Raji (cell line): Measurements from ENCODE around the gene SIK2.

Experiments
- POLR2A ChIP-seq: IDR thresholded peaks from 2 replicates; pipeline ENCODE4 v1.6.1; 2011; ENCODE audit warnings: low read depth, low read length, control low read depth; ENCODE audit not compliant: insufficient read depth

SIK2 gene

GRCh38 chr11:111631666-111632039, 29.4 kb downstream of the SIK2 start:
- TF ChIP-seq POLR2A: no peak

GRCh38 chr11:111632516-111633220, 30.4 kb downstream of the SIK2 start:
- no peak for TF ChIP-seq POLR2A

DNA sequence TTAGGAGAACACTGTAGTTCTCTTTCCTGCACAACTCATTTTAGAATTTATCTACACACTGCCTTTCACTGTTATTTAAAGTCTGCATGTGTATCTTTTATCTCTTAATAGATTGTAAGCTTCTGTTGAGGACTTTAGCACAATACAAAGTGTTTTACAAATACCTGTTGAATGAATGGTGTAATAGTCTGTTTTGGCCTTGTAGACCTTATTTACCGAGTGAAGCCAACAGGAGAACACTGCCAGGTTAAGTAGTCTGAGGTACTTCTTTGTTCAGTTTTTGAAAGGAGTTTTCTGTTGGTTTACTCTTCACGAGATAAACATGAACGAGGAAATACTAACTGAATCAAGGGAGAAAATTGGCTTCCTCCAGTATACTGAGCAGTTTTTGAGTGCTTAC, 31.0 kb downstream of the SIK2 start:
- no peak for TF ChIP-seq POLR2A

DNA sequence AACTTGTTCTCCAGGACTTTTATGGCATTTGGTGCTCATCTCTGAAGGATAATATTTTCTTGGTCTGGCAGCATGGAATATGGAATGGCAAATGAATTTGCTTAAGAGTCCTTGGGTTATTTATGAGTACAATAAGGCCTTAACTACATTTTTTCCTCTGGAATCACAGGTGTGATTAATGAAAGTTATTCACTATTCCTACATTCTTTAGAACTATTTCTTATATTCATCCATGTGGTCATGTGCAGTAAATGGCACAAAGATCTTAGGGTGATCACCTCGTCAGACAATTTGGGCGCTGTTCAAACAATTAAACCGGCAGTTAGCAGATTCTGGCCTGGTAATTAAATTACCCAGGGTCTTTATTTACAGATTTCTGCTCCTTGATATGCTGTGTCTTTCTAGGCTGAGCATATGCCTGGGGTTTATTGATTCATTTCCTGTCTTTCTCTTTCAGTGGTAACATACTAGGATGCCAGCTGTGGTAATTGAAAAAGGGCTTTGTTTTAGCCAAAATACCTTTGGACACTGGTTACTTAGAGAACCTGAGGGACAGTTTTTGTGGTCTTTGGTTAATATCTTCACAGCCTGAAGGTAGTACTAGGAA, 31.6 kb downstream of the SIK2 start:
- no peak for TF ChIP-seq POLR2A

DNA sequence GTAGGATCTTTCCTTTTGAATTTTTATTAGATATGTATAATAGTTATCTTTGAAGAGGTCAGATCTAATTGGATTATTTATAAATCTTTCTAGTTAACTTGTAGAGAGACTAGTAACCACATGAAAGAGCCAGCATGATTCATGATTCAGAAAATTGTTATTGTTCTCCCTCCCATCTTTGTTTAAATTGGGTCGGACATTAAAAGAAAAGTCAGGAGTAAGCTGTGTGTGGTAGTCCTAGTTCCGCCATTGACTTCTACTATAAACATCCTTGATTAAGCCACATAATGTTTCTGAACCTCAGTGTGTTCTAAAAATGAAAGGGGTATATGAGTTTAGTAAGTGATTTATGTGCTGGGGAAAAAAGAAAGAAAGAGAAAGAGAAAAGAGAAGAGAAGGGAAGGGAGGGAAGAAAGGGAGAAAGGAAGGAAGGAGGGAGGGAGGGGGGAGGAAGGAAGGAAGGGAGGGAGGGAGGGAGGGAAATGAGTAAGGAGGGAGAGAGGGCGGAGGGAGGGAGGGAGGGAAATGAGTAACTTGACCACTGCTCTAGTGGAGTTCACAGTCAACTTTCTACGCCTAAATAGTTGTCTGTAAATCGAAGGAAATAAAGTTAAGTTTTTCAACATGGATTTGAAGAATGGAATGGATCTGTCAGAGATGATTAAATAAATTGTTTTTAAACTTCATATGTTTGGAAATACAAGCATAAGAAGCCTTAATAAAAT, 32.9 kb downstream of the SIK2 start:
- no peak for TF ChIP-seq POLR2A

GRCh38 chr11:111635706-111636045, 33.4 kb downstream of the SIK2 start:
- no peak for TF ChIP-seq POLR2A

GRCh38 chr11:111637885-111638284, 35.6 kb downstream of the SIK2 start:
- no peak for TF ChIP-seq POLR2A

DNA sequence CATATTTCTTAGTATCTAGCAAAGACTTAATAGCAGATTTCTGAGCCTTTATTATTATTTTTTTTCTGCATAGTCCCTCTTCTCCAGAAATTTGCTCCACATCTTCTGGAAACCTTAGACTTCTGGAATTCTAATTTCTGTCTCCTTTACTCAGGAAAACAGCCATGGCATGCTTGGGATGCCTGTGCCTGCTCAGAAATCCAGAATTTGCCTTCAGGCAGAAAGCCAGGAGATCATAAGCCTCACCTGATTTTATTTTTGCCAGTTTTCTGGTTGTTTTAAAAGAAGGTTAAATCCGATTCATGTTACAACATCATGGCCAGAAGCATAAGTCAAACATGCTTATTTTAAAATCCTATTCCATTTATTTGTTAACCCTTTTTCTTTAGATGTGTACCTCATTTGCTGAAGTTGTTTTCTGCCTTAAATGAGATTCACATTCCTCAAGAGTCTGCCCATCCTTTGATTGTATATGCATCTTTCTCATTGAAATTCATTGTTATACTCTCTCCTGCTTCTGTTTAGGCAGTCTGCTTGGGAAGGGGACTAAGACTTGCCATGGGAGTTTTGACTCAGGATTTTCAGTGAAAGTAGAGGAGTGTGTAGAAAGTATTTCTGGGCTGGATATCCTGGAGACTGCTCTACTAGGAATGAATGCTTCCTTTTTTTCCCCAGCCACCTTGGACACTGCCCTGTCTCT, 37.1 kb downstream of the SIK2 start:
- no peak for TF ChIP-seq POLR2A

- TF ChIP-seq POLR2A: no peak
These were observed 39.2 kb downstream of the SIK2 start for GRCh38 chr11:111641339-111642015.

GRCh38 chr11:111642542-111642941, 40.3 kb downstream of the SIK2 start:
- TF ChIP-seq POLR2A: no peak

DNA sequence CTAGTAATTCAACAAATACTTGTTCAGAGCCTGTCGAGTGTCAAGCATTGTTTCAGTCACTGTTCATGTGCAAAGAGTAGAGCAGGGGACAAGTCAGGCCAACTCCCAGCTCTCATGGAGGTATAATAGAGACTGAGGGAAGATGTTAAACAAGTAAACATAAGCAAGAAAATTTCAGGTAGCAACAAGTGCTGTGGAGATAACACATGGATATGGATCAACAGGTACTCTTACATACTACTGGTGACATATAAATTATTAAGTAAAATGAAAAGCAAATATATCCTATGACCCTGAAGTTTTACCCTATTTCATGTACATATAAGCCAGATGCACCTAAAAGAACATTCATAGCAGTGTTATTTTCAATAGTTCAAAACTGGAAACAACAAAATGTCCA, 42.7 kb downstream of the SIK2 start:
- no peak for TF ChIP-seq POLR2A

DNA sequence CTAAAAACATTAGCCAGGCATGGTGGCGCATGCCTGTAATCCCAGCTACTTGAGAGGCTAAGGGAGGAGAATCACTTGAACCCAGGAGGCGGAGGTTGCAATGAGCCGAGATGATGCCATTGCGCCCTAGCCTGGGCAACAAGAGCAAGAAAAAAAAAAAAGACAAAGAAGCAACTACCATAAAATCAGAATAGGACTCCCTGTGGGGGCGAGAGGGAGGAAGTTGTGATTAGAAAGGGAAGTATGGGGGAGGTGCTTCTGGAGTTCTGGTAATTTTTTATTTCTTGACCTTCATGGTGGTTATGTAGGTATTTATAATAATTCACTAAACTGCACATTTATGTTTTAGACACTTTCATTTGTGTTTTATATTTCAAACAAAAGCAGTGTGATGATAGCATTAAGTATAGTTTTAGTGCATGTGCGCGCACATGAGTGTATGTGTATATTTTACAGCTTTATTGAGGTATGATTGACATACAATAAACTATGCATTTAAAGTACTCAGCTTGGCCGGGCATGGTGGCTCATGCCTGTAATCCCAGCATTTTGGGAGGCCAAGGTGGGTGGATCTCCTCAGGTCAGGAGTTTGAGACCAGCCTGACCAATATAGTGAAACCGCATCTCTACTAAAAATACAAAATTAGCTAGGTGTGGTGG, 43.5 kb downstream of the SIK2 start:
- no peak for TF ChIP-seq POLR2A

GRCh38 chr11:111652184-111652583, 49.9 kb downstream of the SIK2 start:
- no peak for TF ChIP-seq POLR2A

- TF ChIP-seq POLR2A: no peak
These were observed 52.4 kb downstream of the SIK2 start for GRCh38 chr11:111654601-111655000.

DNA sequence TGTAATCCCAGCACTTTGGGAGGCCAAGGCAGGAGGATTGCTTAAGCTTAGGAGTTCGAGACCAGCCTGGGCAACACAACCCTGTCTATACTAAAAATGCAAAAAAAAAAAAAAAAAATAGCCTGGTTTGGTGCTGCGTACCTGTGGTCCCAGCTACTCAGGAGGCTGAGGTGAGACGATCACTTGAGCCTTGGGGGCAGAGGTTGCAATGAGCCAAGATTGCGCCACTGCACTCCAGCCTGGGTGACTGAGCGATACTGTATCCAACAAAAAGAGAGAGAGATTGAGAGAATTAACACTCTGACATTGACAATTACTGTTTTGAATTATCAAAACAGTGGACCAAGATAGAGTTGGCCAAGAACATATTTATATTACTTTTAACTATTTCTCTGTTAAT, 53.7 kb downstream of the SIK2 start:
- TF ChIP-seq POLR2A: no peak
